Upper lobe of left lung (tissue), 4 donors: ENCODE results near the gene ASB15.

ENCODE experiments used
- CTCF ChIP-seq, 6 experiments: fragments of 450-650 bp in 4 of 6; fragments of 200-600 bp in 2 of 6; sonication (generic) in 2 of 6; IDR thresholded peaks; one replicate each; pipeline ENCODE4 v1.5.1; 2016 to 2019; ENCODE audit warnings: antibody characterized with exemption in 6 of 6
- POLR2A ChIP-seq, 4 donors: fragments of 450-650 bp; IDR thresholded peaks; one replicate each; pipeline ENCODE4 v1.5.1; 2016 to 2017; ENCODE audit warnings: antibody characterized with exemption in 4 of 4, mild to moderate bottlenecking in 2 of 4
- POLR2AphosphoS5 ChIP-seq, 2 donors: sonication (generic); formaldehyde crosslinking; IDR thresholded peaks; one replicate each; pipeline ENCODE4 v1.5.1; 2017; ENCODE audit warnings: antibody characterized with exemption in 2 of 2

- no peak for TF ChIP-seq CTCF (IDR thresholded peaks at IDR 0.05)
- no peak for TF ChIP-seq POLR2A (IDR thresholded peaks at IDR 0.05)
- no peak for TF ChIP-seq POLR2AphosphoS5 (IDR thresholded peaks at IDR 0.05)
These were observed 27.7 kb downstream of the ASB15 start for GRCh38 chr7:123629281-123629680.
